Karpas-422 (cell line): Measurements from ENCODE around the gene THPO. TPM values are rescaled to one million over a fixed set of nuclear protein-coding genes. Genes with fewer than 3 reads are reported as not detected.

Source experiments
- DNase-seq: peaks from one replicate; pipeline ENCODE4 v3.0.0-alpha.2; 2015
- H2AFZ ChIP-seq: fragments of 200-600 bp; sonication (generic); 2 replicates; pipeline ENCODE4 v1.6.1; 2014; ENCODE audit warnings: antibody characterized with exemption, low read length, mixed read lengths
- H3K27ac ChIP-seq: fragments of 200-600 bp; sonication (generic); 2 replicates; pipeline ENCODE4 v1.5.1; 2014; ENCODE audit warnings: mild to moderate bottlenecking, low read length, moderate library complexity
- H3K27me3 ChIP-seq: fragments of 200-600 bp; sonication (generic); 2 replicates; pipeline ENCODE4 v1.6.1; 2014; ENCODE audit warnings: low read length, mixed read lengths
- H3K36me3 ChIP-seq: fragments of 200-600 bp; sonication (generic); 2 replicates; pipeline ENCODE4 v1.6.1; 2014; ENCODE audit warnings: low read length, mixed read lengths; ENCODE audit not compliant: insufficient read depth
- H3K4me1 ChIP-seq: fragments of 200-600 bp; sonication (generic); 2 replicates; pipeline ENCODE4 v1.6.1; 2014; ENCODE audit warnings: mild to moderate bottlenecking, low read length, mixed read lengths
- H3K4me2 ChIP-seq: fragments of 200-600 bp; sonication (generic); 2 replicates; pipeline ENCODE4 v1.6.1; 2014; ENCODE audit warnings: low read length, low read depth, mild to moderate bottlenecking; ENCODE audit not compliant: poor library complexity, severe bottlenecking
- H3K4me3 ChIP-seq: fragments of 200-600 bp; sonication (generic); 2 replicates; pipeline ENCODE4 v1.5.1; 2014; ENCODE audit warnings: mild to moderate bottlenecking, antibody characterized with exemption, low read length, mixed read lengths
- H3K79me2 ChIP-seq: fragments of 200-600 bp; sonication (generic); 2 replicates; pipeline ENCODE4 v1.6.1; 2014; ENCODE audit warnings: mild to moderate bottlenecking, low read length, mixed read lengths
- H3K9ac ChIP-seq: fragments of 200-600 bp; sonication (generic); 2 replicates; pipeline ENCODE4 v1.6.0; 2014; ENCODE audit warnings: low read length
- H3K9me2 ChIP-seq: fragments of 200-600 bp; sonication (generic), shearing (Covaris generic); replicated peaks from 2 replicates; pipeline ENCODE4 v1.6.0; 2014; ENCODE audit warnings: mild to moderate bottlenecking, low read length, moderate library complexity; ENCODE audit not compliant: insufficient read depth
- H3K9me3 ChIP-seq: fragments of 300-700, 200-600 bp; sonication (generic); 2 replicates; pipeline ENCODE4 v1.6.1; 2014; ENCODE audit warnings: low read length, mixed read lengths
- H4K20me1 ChIP-seq: fragments of 200-600 bp; sonication (generic); 2 replicates; pipeline ENCODE4 v1.6.1; 2014; ENCODE audit warnings: mild to moderate bottlenecking, antibody characterized with exemption, low read length, low read depth; ENCODE audit not compliant: insufficient read depth
- total RNA-seq: library from RNA; depleted of rRNA; stranded (reverse); fragments of >200 nt; shearing (Covaris generic); gene quantifications from 2 replicates; pipeline ENCODE4 v1.2.3, GENCODE V29; 2014; ENCODE audit warnings: low replicate concordance

The THPO gene
- total RNA-seq, 1 experiment from 2014 or later: 12.5 TPM

DNA sequence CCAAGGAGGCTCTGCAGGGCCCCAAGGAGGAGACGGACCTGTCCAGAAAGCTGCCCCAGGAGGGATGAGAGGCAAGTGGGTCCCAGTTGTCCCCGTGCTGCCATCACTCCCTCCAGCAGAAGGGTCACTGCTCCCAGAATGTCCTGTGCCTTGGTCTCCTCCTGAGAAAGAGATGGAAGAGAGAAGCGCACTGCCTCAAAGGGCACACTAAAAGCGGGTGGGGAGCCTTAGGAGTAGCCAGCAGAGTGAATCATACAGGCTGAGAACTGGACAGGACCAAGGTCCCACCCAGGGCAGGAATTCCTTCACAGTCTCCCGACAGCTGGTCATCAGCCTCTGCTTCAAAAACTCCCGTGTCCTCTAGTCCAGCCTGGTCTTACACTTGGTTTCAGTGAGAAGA, 4.6 kb downstream of the THPO start:
- H3K9ac ChIP-seq: no peak overlapping the region
- H3K79me2 ChIP-seq: peaks cover 26% of the 10 kb centered on the region
- no peak overlapping the region for H3K4me3 ChIP-seq
- H3K36me3 ChIP-seq: peaks cover 20% of the 10 kb centered on the region
- H3K27me3 ChIP-seq: no peaks in the 10 kb centered on the region
- DNase-seq: no peak
- no peaks in the 10 kb centered on the region for H3K9me3 ChIP-seq
- no peak overlapping the region for H2AFZ ChIP-seq
- H3K4me2 ChIP-seq: no peak overlapping the region
- no peak overlapping the region for H3K27ac ChIP-seq
- no peaks in the 10 kb centered on the region for H3K9me2 ChIP-seq
- no peaks in the 10 kb centered on the region for H4K20me1 ChIP-seq
- peaks cover 19% of the 10 kb centered on the region for H3K4me1 ChIP-seq

DNA sequence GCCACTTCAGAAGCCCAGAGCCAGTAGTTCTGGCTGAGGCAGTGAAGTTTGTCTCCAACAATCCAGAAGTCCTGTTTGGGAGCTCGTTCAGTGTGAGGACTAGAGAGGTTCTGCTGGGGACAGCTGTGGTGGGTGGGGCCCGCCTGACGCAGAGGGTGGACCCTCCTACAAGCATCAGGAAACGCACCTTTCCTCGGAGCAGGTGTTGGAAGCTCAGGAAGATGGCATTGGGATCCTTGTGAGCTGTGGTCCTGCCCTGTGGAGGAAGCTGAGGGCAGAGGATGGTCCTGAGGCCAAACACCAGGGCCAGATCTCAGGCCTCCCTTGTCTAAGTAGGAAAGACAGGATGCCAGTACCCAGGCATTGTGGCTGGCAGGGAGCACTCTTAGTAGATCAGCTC, 5.1 kb downstream of the THPO start:
- Histone ChIP-seq H4K20me1 (no peaks in the 10 kb centered on the region), H3K4me2 (no peak overlapping the region), H3K9me2 (no peaks in the 10 kb centered on the region), H3K9me3 (no peaks in the 10 kb centered on the region), H3K9ac (no peak overlapping the region), H3K27me3 (no peaks in the 10 kb centered on the region), H2AFZ (no peak overlapping the region), H3K36me3 (peaks cover 24% of the 10 kb centered on the region), H3K27ac (no peak overlapping the region), H3K4me1 (peaks cover 15% of the 10 kb centered on the region), H3K4me3 (no peak overlapping the region), H3K79me2 (peaks cover 22% of the 10 kb centered on the region)
- DNase-seq: no peak

DNA sequence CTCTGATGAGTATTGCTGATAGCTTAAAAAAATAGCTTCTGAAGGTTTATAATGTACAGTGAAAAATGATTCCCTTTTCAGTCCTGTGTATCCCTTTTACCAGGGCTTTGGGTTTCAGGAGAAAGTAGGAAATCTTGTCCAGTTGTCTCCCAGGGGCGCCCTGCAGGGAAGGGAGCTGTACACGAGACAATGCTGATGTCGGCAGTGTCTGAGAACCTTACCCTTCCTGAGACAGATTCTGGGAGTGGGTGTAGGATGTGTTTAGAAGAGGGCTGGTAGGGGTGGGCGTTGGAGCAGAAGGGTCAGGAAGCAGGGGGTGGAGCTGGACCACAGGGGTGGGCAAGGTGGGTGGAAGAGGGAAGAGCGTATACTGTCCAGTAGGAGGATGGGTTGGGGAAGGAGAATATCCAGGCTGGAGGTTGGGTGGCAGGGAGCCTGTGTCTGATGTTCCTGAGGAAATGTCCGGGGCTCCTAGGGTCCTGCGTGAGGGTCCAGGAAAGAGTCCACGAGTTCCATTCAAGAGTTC, 5.6 kb downstream of the THPO start:
- no peaks in the 10 kb centered on the region for H3K9me3 ChIP-seq
- no peak overlapping the region for H2AFZ ChIP-seq
- H3K4me1 ChIP-seq: peaks cover 15% of the 10 kb centered on the region
- H3K36me3 ChIP-seq: peaks cover 24% of the 10 kb centered on the region
- H3K9ac ChIP-seq: no peak overlapping the region
- no peak overlapping the region for H3K27ac ChIP-seq
- no peak overlapping the region for H3K4me3 ChIP-seq
- H3K9me2 ChIP-seq: no peaks in the 10 kb centered on the region
- no peaks in the 10 kb centered on the region for H3K27me3 ChIP-seq
- H3K4me2 ChIP-seq: no peak overlapping the region
- DNase-seq: no peak
- H3K79me2 ChIP-seq: peaks cover 17% of the 10 kb centered on the region
- H4K20me1 ChIP-seq: no peaks in the 10 kb centered on the region

DNA sequence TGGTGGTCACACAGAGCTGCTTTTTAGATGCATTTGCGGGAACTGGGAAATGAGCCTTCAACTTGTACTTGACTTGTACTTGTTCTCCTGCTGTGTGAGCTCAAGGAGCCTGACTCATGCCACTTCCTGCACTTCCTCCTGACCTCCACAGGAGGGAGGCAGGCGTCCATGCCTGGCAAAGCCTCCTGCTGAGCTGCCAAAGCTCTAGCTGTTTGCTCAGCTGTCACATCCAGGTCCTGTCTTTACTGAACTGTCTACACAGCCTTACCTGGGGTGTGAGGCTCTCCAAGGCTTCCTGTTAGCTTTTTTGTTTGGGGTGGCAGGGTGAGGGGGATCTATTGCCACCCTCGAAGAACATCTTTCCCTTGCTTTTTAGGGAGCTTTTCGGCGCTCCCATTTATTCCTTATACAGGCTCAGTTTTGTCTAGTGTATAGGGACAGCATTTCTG, 6.4 kb downstream of the THPO start:
- Histone ChIP-seq H4K20me1 (no peaks in the 10 kb centered on the region), H3K36me3 (peaks cover 31% of the 10 kb centered on the region), H3K27ac (no peak overlapping the region), H3K79me2 (peaks cover 9% of the 10 kb centered on the region), H3K27me3 (no peaks in the 10 kb centered on the region), H3K9me2 (no peaks in the 10 kb centered on the region), H3K9me3 (no peaks in the 10 kb centered on the region), H3K4me1 (peaks cover 7% of the 10 kb centered on the region), H3K4me3 (no peak overlapping the region), H3K9ac (no peak overlapping the region), H3K4me2 (no peak overlapping the region), H2AFZ (no peak overlapping the region)
- peak; percentile 94 for DNase-seq

DNA sequence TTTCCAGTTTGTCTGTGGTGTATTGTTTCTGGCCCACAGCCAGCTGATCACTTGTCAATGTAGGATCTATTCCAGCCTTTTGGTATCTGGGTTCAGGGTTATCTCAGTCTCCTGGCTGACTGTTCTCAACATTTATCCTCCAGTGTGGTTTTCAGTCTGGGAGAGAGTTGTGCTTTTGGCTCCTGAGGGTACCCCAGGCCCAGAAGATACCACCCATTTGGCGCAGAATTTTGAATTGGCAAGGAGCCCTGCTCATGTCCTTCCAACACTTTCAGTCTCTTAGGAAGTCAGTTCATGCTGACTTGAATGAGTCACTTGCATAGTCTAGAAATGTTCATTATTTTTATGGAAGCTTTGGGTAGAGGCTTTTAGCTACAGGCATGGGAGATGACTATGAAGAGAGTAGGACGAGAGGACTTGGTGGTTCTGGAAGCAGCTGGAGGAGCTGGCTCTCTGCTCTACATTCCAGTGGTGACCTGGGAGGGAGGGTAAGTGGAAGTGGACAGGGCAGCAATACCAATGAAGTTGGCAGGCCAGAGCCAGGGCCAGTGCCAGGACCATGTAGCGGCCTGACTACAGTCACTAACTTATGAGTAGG, 9.3 kb downstream of the THPO start:
- Histone ChIP-seq H3K4me3 (no peak overlapping the region), H3K79me2 (peaks cover 17% of the 10 kb centered on the region), H3K9me3 (no peaks in the 10 kb centered on the region), H3K9ac (no peak overlapping the region), H3K27ac (no peak overlapping the region), H3K4me2 (no peak overlapping the region), H3K4me1 (peaks cover 13% of the 10 kb centered on the region), H3K27me3 (no peaks in the 10 kb centered on the region), H2AFZ (no peak overlapping the region), H3K9me2 (no peaks in the 10 kb centered on the region), H4K20me1 (no peaks in the 10 kb centered on the region), H3K36me3 (peaks cover 37% of the 10 kb centered on the region)
- no peak for DNase-seq

DNA sequence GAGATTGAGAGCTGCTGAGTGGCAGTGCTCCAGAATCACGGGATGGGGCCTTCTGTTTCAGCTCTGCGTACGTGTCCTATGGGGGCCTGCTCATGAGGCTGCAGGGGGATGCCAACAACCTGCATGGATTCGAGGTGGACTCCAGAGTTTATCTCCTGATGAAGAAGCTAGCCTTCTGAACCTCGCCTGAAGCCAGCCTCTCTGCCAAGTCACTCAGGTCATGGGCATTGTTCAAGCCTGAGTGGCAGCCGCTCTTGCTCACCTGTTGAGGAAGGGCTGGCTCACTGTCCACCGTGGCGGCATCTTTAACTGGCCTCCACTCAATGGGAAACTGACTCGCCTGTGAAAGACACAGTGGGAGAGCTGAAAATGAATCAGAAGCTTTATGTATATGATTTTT, 9.9 kb downstream of the THPO start:
- H3K79me2 ChIP-seq: peaks cover 21% of the 10 kb centered on the region
- H3K27ac ChIP-seq: no peak overlapping the region
- no peak overlapping the region for H3K9ac ChIP-seq
- no peaks in the 10 kb centered on the region for H3K27me3 ChIP-seq
- H3K36me3 ChIP-seq: peaks cover 37% of the 10 kb centered on the region
- H4K20me1 ChIP-seq: no peaks in the 10 kb centered on the region
- no peak overlapping the region for H2AFZ ChIP-seq
- H3K9me2 ChIP-seq: no peaks in the 10 kb centered on the region
- H3K4me1 ChIP-seq: peaks cover 13% of the 10 kb centered on the region
- DNase-seq: no peak
- no peaks in the 10 kb centered on the region for H3K9me3 ChIP-seq
- H3K4me3 ChIP-seq: no peak overlapping the region
- H3K4me2 ChIP-seq: no peak overlapping the region

DNA sequence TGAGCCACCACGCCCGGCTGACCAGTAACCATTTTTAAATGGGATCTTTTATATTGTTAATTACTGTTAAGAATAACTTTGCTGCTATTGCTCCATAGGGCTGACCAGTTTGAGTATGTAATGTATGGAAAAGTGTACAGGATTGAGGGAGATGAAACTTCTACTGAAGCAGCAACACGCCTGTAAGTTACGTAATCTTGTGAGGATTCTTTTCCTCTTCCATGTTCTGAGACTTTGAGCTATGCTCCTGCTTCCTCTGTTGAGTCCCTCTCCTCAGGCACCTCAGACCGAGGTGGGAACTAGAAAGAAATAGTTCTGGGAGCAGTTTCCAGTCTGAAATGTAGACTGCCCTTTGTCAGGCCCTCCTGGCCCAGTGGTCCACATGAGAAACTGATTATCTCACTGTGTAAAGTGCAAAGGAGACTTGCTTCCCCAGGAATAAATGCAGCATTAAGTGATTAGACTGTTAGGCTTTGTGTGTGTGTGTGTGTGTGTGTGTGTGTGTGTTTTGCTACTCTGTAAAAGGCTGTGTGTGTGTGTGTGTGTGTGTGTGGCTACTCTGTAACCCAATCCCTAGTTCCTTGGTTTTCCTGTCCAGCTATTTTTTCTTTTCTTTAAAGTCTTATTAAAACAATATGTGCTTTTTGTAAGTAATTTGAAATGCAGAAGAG, 11.3 kb downstream of the THPO start:
- H2AFZ ChIP-seq: no peak overlapping the region
- H4K20me1 ChIP-seq: no peaks in the 10 kb centered on the region
- no peaks in the 10 kb centered on the region for H3K9me2 ChIP-seq
- H3K9ac ChIP-seq: no peak overlapping the region
- peaks cover 13% of the 10 kb centered on the region for H3K4me1 ChIP-seq
- peaks cover 37% of the 10 kb centered on the region for H3K36me3 ChIP-seq
- no peak overlapping the region for H3K27ac ChIP-seq
- DNase-seq: no peak
- H3K79me2 ChIP-seq: peaks cover 29% of the 10 kb centered on the region
- no peak overlapping the region for H3K4me3 ChIP-seq
- H3K9me3 ChIP-seq: no peaks in the 10 kb centered on the region
- no peak overlapping the region for H3K4me2 ChIP-seq
- H3K27me3 ChIP-seq: no peaks in the 10 kb centered on the region

DNA sequence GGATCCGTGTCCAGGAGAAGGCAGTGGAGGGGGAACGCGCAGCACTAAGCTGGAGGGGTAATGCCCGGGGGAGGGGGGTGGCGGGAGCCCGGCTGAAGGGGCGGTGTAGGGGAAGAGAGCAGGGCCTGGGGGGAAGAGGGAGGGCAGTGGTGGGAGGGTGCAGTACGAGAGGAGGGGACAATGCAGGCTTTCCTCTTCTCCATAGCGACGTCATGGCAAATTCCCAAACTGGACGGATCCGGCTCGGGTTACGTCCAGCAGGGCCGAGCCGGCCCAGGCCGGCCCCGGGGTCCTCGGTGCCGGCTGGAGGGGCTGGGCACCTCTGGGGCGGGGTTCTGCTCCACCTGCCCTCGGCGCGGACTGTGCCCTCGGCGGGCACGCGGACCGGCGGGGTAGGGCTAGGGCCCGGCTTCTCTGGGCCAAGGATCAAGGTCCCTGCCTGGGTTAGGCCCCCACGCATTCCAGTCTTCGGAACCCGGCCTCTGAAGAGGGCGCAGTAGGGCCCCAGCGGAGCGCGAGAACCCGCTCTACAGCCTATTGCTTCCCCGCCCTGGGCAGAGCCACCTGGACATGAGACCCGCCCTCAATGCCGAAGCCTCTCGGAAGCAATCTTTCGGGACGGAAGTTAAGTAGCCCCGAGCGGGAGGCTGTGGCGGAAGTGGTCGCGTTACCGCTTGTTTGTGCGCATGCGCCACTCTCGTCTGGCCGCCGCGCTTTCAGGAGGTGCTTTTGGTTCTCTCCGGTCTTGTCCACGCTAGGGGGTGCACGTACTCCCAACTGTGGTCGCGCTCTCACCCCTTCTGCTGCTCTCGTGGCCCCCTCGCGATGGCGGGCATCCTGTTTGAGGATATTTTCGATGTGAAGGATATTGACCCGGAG, 15.1 kb downstream of the THPO start:
- H3K79me2 ChIP-seq: peaks cover 30% of the 10 kb centered on the region
- H3K9me2 ChIP-seq: no peaks in the 10 kb centered on the region
- H3K4me3 ChIP-seq: peak overlapping the region; percentile 74
- H3K4me1 ChIP-seq: peaks cover 25% of the 10 kb centered on the region
- no peak overlapping the region; the same call in 1 of the 2 replicates for H2AFZ ChIP-seq
- peaks cover 21% of the 10 kb centered on the region for H3K36me3 ChIP-seq
- H3K9me3 ChIP-seq: no peaks in the 10 kb centered on the region
- peak; percentile 100 for DNase-seq
- H4K20me1 ChIP-seq: no peaks in the 10 kb centered on the region
- peak overlapping the region; percentile 74 for H3K4me2 ChIP-seq
- peak overlapping the region; percentile 78 for H3K27ac ChIP-seq
- H3K27me3 ChIP-seq: no peaks in the 10 kb centered on the region
- H3K9ac ChIP-seq: peak overlapping the region; percentile 96
